ENCODE measurements around the gene ZNF280D.

DNA sequence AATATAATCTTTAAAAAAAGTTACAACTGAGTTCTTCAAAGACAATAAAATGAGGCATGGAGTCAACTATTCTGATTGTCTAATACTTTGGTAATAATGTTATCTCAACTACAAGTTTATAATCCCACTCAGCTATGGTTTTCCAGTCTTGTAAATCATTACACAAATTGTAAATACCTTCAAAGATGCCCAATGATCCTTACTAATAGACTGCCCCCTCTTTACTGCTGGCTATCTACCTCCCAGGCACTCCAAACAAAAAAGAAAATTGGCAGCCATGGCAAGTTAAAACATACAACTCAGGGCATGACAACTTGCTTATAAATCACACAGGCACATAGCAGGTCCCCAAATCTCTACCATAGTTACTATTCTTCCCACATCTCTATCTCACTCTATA lies 58.5 kb downstream of the ZNF280D start:
- TF ChIP-seq BHLHE40 (IDR thresholded peaks at IDR 0.05; ENCODE audit: borderline replicate concordance) (no peak), ZNF384 (IDR thresholded peaks at IDR 0.05) (no peak), FOXA1 (IDR thresholded peaks at IDR 0.05) (no peak), SP1 (IDR thresholded peaks at IDR 0.05) (no peak), FOXM1 (IDR thresholded peaks at IDR 0.05; ENCODE audit: borderline replicate concordance) (no peak), ELF4 (IDR thresholded peaks at IDR 0.05) (no peak), FOXK2 (IDR thresholded peaks at IDR 0.05) (no peak), TARDBP (IDR thresholded peaks at IDR 0.05) (no peak), HDGF (IDR thresholded peaks at IDR 0.05; ENCODE audit: borderline replicate concordance) (no peak), SUZ12 (IDR thresholded peaks at IDR 0.05) (no peak), L3MBTL2 (conservative IDR thresholded peaks at IDR 0.05) (no peak), ARNT (IDR thresholded peaks at IDR 0.05) (no peak), LEF1 (IDR thresholded peaks at IDR 0.05; ENCODE audit: borderline replicate concordance) (no peak)
